Hepatocyte (in vitro differentiated cells): ENCODE measurements around the gene AURKA. TPM values are rescaled to one million over a fixed set of nuclear protein-coding genes. Genes with fewer than 3 reads are reported as not detected.
"Not testable (repeated sequence)": the region's sequence is repeated elsewhere in the genome, so short reads cannot be mapped to it uniquely, and the experiment has no call there.

Experiments used
- DNase-seq: peaks from one replicate; pipeline ENCODE4 v3.0.0-alpha.2; 2016; ENCODE audit warnings: low spot score
- H2AFZ ChIP-seq: fragments of 200-600 bp; sonication (generic); 2 replicates; pipeline ENCODE4 v1.6.0; 2016; ENCODE audit warnings: antibody characterized with exemption, mild to moderate bottlenecking
- H3K27ac ChIP-seq: fragments of 200-600 bp; sonication (generic); 2 replicates; pipeline ENCODE4 v1.5.1; 2016; ENCODE audit warnings: mild to moderate bottlenecking
- H3K27me3 ChIP-seq: fragments of 200-600 bp; sonication (generic); 2 replicates; pipeline ENCODE4 v1.6.1; 2016
- H3K36me3 ChIP-seq: fragments of 200-600 bp; sonication (generic); replicated peaks from 2 replicates; pipeline ENCODE4 v1.5.1; 2016; ENCODE audit warnings: low read depth; ENCODE audit not compliant: insufficient read depth
- H3K4me1 ChIP-seq: fragments of 200-600 bp; sonication (generic); 2 replicates; pipeline ENCODE4 v1.5.1; 2016; ENCODE audit warnings: mild to moderate bottlenecking, moderate library complexity; ENCODE audit not compliant: insufficient read depth
- H3K4me2 ChIP-seq: fragments of 200-600 bp; sonication (generic); 2 replicates; pipeline ENCODE4 v1.6.0; 2016
- H3K4me3 ChIP-seq: fragments of 200-600 bp; sonication (generic); 2 replicates; pipeline ENCODE4 v1.5.1; 2016; ENCODE audit warnings: mild to moderate bottlenecking
- H3K79me2 ChIP-seq: fragments of 200-600 bp; sonication (generic); 2 replicates; pipeline ENCODE4 v1.6.0; 2017; ENCODE audit warnings: mild to moderate bottlenecking
- H3K9me2 ChIP-seq: fragments of 200-600 bp; sonication (generic); replicated peaks from 2 replicates; pipeline ENCODE4 v1.6.0; 2017; ENCODE audit warnings: mild to moderate bottlenecking; ENCODE audit not compliant: insufficient read depth
- H3K9me3 ChIP-seq: fragments of 200-600 bp; sonication (generic); 2 replicates; pipeline ENCODE4 v1.5.1; 2016; ENCODE audit warnings: low read depth, mild to moderate bottlenecking
- H4K20me1 ChIP-seq: fragments of 200-600 bp; sonication (generic); 2 replicates; pipeline ENCODE4 v1.6.0; 2016; ENCODE audit warnings: mild to moderate bottlenecking; ENCODE audit not compliant: insufficient read depth, poor library complexity, severe bottlenecking
- EZH2 ChIP-seq: fragments of 200-600 bp; sonication (generic); IDR thresholded peaks from 2 replicates; pipeline ENCODE4 v1.6.1; 2016; ENCODE audit warnings: antibody characterized with exemption, mild to moderate bottlenecking, borderline replicate concordance
- EZH2phosphoT487 ChIP-seq: fragments of 200-600 bp; sonication (generic); IDR thresholded peaks from one replicate; pipeline ENCODE4 v1.6.1; 2018; ENCODE audit warnings: antibody characterized with exemption, mild to moderate bottlenecking, low read depth, moderate library complexity; ENCODE audit not compliant: unreplicated experiment, severe bottlenecking
- WGBS: methylation state at CpG from one replicate; pipeline ENCODE4 v1.1.6; 2016; ENCODE audit warnings: low lambda C conversion rate; ENCODE audit errors: missing lambda C conversion rate; 5-methylcytosine and 5-hydroxymethylcytosine counted together
- polyA plus RNA-seq: library from polyadenylated mRNA; unstranded; fragments of >200 nt; fragmentation: Nextera tagmentation; extraction: Ambion mirVana; gene quantifications from 2 replicates; pipeline ENCODE4 v1.2.1, GENCODE V29; 2016
- total RNA-seq: library from RNA; depleted of rRNA; stranded (reverse); fragments of >200 nt; gene quantifications from 2 replicates; pipeline ENCODE4 v1.2.3, GENCODE V29; 2014
- TF ChIP-seq, protein P1 (sequence below): fragments of 200-600 bp; sonication (generic); IDR thresholded peaks from 2 replicates; pipeline ENCODE4 v1.5.1; 2016; ENCODE audit warnings: antibody characterized with exemption, mild to moderate bottlenecking; ENCODE audit not compliant: poor library complexity

The AURKA gene
- total and polyA plus RNA-seq, 2 experiments from 2014 or later = 13.4 to 16.9 TPM

DNA sequence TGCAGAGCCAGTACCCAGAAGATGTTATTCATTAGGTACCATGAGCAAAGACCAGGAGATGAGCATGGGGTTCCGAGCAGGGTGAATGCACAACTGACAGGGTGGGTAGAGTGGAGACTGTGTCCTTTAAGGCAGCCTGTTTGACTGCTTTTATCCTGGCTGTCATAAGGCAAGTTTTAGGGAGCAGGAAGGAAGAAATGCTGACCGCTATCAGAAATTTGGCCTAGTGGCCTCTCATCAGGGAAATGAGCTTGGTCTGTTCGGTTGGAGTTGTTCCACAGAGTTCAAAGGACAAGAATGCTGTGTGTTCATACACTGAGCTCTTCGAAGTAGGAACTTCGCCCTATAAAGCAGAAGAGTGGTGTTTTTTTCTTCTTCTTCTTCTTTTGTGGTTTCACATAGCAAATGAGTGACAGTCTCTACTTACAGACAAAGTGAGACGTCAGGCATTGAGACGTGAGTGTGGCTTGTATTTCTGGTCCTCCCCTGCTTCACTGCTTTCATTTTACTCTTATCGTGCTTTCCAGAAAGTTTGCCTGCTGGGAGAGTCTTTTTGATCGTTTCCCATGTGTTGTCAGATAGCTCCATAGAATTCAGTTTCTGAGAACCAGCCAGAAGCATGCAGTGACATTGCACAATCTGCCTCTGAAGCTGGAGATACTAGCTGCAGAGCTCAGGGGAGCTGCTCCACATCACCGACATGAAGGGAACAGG, 19.9 kb upstream of the AURKA start, which contains the start of gene CASS4:
TSS of gene CASS4 (plus strand) at position 502 of the 714 bp plus-strand sequence. CDS start at position 701, 199 bp downstream.
- TF ChIP-seq, protein P1, sequence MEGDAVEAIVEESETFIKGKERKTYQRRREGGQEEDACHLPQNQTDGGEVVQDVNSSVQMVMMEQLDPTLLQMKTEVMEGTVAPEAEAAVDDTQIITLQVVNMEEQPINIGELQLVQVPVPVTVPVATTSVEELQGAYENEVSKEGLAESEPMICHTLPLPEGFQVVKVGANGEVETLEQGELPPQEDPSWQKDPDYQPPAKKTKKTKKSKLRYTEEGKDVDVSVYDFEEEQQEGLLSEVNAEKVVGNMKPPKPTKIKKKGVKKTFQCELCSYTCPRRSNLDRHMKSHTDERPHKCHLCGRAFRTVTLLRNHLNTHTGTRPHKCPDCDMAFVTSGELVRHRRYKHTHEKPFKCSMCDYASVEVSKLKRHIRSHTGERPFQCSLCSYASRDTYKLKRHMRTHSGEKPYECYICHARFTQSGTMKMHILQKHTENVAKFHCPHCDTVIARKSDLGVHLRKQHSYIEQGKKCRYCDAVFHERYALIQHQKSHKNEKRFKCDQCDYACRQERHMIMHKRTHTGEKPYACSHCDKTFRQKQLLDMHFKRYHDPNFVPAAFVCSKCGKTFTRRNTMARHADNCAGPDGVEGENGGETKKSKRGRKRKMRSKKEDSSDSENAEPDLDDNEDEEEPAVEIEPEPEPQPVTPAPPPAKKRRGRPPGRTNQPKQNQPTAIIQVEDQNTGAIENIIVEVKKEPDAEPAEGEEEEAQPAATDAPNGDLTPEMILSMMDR = no peak
- TF ChIP-seq EZH2 = no peak
- TF ChIP-seq EZH2phosphoT487 = no peak
- H3K79me2 ChIP-seq = no peaks in the 10 kb centered on the region
- H3K27me3 ChIP-seq = no peaks in the 10 kb centered on the region
- H3K4me3 ChIP-seq = no peak within 1 kb of the TSS
- H3K27ac ChIP-seq = peak within 1 kb of the TSS; percentile 49
- peak; percentile 26 for DNase-seq
- H3K4me2 ChIP-seq = peak within 1 kb of the TSS; percentile 54
- H3K4me1 ChIP-seq = no peaks in the 10 kb centered on the region
- no peaks in the 10 kb centered on the region for H4K20me1 ChIP-seq
- 73% methylated on average over 10 of the region's 10 CpGs for WGBS
- no peaks in the 10 kb centered on the region for H3K9me3 ChIP-seq
- no peaks in the 10 kb centered on the region for H3K9me2 ChIP-seq
- H3K36me3 ChIP-seq = no peaks in the 10 kb centered on the region
- H2AFZ ChIP-seq = no peak within 1 kb of the TSS

DNA sequence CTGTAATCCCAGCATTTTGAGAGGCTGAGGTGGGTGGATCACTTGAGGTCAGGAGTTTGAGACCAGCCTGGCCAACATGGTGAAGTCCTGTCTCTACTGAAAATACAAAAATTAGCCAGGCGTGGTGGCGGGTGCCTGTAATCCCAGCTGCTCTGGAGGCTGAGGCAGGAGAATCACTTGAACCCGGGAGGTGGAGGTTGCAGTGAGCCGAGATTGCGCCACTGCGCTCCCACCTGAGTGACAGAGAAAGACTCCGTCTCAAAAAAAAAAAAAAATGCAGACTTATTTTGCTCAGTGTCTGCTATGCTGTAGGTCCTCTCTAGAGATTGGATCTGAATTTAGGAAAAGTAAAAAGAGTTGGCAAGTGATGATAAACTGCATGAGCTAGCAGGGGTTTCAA, 19.3 kb upstream of the AURKA start:
- H3K4me2 ChIP-seq, H3K27ac ChIP-seq, H3K9me2 ChIP-seq: not testable (repeated sequence)

DNA sequence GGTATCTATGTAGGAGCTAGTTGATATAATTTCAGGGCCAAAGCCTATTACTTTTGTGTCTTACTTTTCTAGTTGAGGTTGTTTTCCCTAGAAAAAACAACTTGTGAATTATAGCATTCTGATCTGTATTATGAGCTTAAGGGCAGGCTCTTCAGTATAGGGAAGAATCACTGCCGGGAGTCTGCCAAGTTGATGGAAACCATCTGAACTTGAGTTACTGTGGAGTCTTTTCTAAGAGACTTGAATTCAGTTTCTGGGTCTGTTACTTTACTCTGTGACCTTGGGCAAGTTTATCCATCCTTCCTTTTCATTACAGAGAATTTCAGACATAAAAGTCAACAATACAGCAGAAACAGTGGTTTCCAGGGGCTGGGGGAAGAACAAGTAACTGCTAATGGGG, 17.9 kb upstream of the AURKA start:
- no peaks in the 10 kb centered on the region for H3K27me3 ChIP-seq
- peak overlapping the region; percentile 59 for H3K27ac ChIP-seq
- H3K4me2 ChIP-seq = no peak overlapping the region
- H2AFZ ChIP-seq = no peak overlapping the region
- 79% methylated on average over 1 of the region's 1 CpG for WGBS
- peaks cover 6% of the 10 kb centered on the region for H3K79me2 ChIP-seq
- H3K9me2 ChIP-seq = no peaks in the 10 kb centered on the region
- no peaks in the 10 kb centered on the region for H3K36me3 ChIP-seq
- TF ChIP-seq EZH2 = no peak
- TF ChIP-seq EZH2phosphoT487 = no peak
- TF ChIP-seq, protein P1 = no peak
- no peaks in the 10 kb centered on the region for H4K20me1 ChIP-seq
- DNase-seq = no peak
- no peak overlapping the region for H3K4me3 ChIP-seq
- no peaks in the 10 kb centered on the region for H3K9me3 ChIP-seq
- no peaks in the 10 kb centered on the region for H3K4me1 ChIP-seq

More for the DNA sequence above, 19.3 kb upstream of the AURKA start:
- H3K27me3 ChIP-seq, H2AFZ ChIP-seq, H4K20me1 ChIP-seq, H3K79me2 ChIP-seq, H3K9me3 ChIP-seq, H3K36me3 ChIP-seq, DNase-seq, H3K4me3 ChIP-seq, H3K4me1 ChIP-seq: not testable (repeated sequence)
- 94% methylated on average over 7 of the region's 7 CpGs for WGBS

DNA sequence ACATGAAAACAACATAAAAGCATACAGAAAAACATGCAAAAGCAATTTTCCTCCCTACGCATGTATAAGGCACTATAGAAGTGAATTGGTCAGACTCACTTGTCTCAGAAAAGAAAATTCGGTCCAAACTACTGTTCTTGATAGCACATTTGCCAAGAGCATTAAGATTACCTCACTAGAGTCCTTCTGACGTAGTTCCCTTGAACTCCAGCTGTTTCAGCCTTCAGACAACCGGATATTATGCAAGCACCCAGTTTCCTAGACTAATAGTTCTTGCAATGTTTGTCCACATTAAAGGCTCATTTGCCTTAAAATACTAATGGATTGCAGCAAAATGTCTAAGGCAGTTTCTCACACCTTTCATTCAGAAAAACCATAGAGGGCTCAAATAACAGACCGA, 17.5 kb upstream of the AURKA start:
- Histone ChIP-seq H3K36me3 (no peaks in the 10 kb centered on the region), H3K79me2 (peaks cover 6% of the 10 kb centered on the region), H2AFZ (no peak overlapping the region), H3K27ac (peak overlapping the region; percentile 59), H3K27me3 (no peaks in the 10 kb centered on the region), H3K9me3 (no peaks in the 10 kb centered on the region), H3K4me2 (no peak overlapping the region), H3K4me1 (no peaks in the 10 kb centered on the region), H4K20me1 (no peaks in the 10 kb centered on the region), H3K4me3 (no peak overlapping the region), H3K9me2 (no peaks in the 10 kb centered on the region)
- TF ChIP-seq EZH2phosphoT487 = no peak
- TF ChIP-seq EZH2 = no peak
- TF ChIP-seq, protein P1 = no peak
- no peak for DNase-seq
- 93% methylated on average over 5 of the region's 5 CpGs for WGBS
